Testis (tissue), 3 donors: ENCODE measurements around the gene CCR2. TPM values are rescaled to one million over a fixed set of nuclear protein-coding genes. Genes with fewer than 3 reads are reported as not detected.

Experiments
- DNase-seq: peaks from one replicate; pipeline ENCODE4 v3.0.0-alpha.2; 2019
- H3K27ac ChIP-seq, 2 donors: fragments of 200-600 bp; sonication (generic); one replicate each; pipeline ENCODE4 v1.5.1; 2019
- H3K27me3 ChIP-seq: fragments of 200-600 bp; sonication (generic); one replicate; pipeline ENCODE4 v1.5.1; 2019
- H3K36me3 ChIP-seq: fragments of 200-600 bp; sonication (generic); one replicate; pipeline ENCODE4 v1.5.1; 2017; ENCODE audit warnings: low read depth; ENCODE audit errors: missing control alignments
- H3K4me1 ChIP-seq: fragments of 200-600 bp; sonication (generic); one replicate; pipeline ENCODE4 v1.5.1; 2019
- H3K4me3 ChIP-seq, 2 donors: fragments of 200-600 bp; sonication (generic); one replicate each; pipeline ENCODE4 v1.5.1; 2017 to 2019
- H3K9me3 ChIP-seq: fragments of 200-600 bp; sonication (generic); one replicate; pipeline ENCODE4 v1.5.1; 2017
- CTCF ChIP-seq, 3 experiments: fragments of 450-650 bp in 2 of 3; fragments of 200-600 bp in 1 of 3; sonication (generic) in 1 of 3; IDR thresholded peaks; one replicate each; pipeline ENCODE4 v1.5.1; 2016 to 2019; ENCODE audit warnings: antibody characterized with exemption in 3 of 3, mild to moderate bottlenecking in 2 of 3, moderate library complexity in 1 of 3
- POLR2A ChIP-seq: fragments of 450-650 bp; IDR thresholded peaks from one replicate; pipeline ENCODE4 v1.6.1; 2017; ENCODE audit warnings: antibody characterized with exemption, mild to moderate bottlenecking, moderate library complexity
- WGBS, 2 donors: methylation state at CpG; one replicate each; pipeline ENCODE4 v1.1.5; 2018; 5-methylcytosine and 5-hydroxymethylcytosine counted together
- intact Hi-C: fragments of 100-400 bp; cut with DNase I; formaldehyde crosslinking; loops from one replicate; pipeline ENCODE4 v1.15.1; 2023; ENCODE audit warnings: low total_unique reads
- polyA plus RNA-seq: library from polyadenylated mRNA; stranded (reverse); fragments of 350-450 nt; fragmentation: Illumina TruSeq; extraction: RNeasy Lipid Tissue Mini Kit (QIAGEN cat#74804); gene quantifications from one replicate; pipeline ENCODE4 v1.2.3, GENCODE V29; 2014; ENCODE audit warnings: low read depth, low replicate concordance; ENCODE audit not compliant: insufficient read depth
- total RNA-seq, 2 donors: library from RNA; depleted of rRNA; stranded (reverse); fragments of >200 nt; gene quantifications; one replicate each; pipeline ENCODE4 v1.2.3, GENCODE V29; 2016

The CCR2 gene
- total and polyA plus RNA-seq, 3 donors from 2014 or later = 1.2 to 2.7 TPM; not detected in 1

GRCh38 chr3:46354478-46354877, 567 bp downstream of the CCR2 start:
- 74% methylated on average over 1 of the region's 1 CpG; no CpG with 5 or more reads in 1 of the 2 donors for WGBS, 2 donors
- Histone ChIP-seq H3K9me3 (no peaks in the 10 kb centered on the region), H3K27ac (no peak overlapping the region), H3K4me3 (no peak overlapping the region), H3K36me3 (no peaks in the 10 kb centered on the region), H3K4me1 (no peaks in the 10 kb centered on the region), H3K27me3 (no peaks in the 10 kb centered on the region)
- TF ChIP-seq CTCF (IDR thresholded peaks at IDR 0.05) (no peak), POLR2A (no peak)
- intact Hi-C loops = no loop called here
- no peak for DNase-seq

- no peak for TF ChIP-seq CTCF (IDR thresholded peaks at IDR 0.05)
- TF ChIP-seq POLR2A = no peak
- DNase-seq = no peak
- Histone ChIP-seq H3K36me3 (no peaks in the 10 kb centered on the region), H3K9me3 (no peaks in the 10 kb centered on the region), H3K27ac (no peak overlapping the region), H3K4me1 (no peaks in the 10 kb centered on the region), H3K27me3 (no peaks in the 10 kb centered on the region), H3K4me3 (no peak overlapping the region)
- intact Hi-C loops = no loop called here
These were observed 1.1 kb downstream of the CCR2 start for GRCh38 chr3:46354984-46355383.

DNA sequence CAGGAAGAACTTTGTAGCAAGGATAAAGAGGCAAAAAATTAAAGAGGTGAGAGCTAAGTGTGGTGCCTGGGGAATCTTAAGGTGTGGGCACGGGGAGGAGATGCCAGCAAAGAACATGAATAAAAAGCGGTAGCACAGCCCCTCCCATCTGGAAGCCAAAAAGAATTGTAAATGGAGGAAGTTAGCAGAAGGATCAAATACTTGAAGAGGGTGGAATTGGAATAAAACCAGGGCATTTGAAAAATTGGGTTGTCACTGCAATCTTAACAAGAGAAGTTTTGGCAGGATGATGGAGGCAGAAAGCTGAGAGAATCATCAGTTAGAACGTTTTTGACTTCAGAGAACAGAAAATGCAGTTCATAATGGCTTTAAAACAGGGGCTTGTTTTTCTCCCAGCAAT, 2.4 kb downstream of the CCR2 start:
- intact Hi-C loops = no loop called here
- DNase-seq = no peak
- Histone ChIP-seq H3K4me1 (no peaks in the 10 kb centered on the region), H3K27me3 (no peaks in the 10 kb centered on the region), H3K27ac (no peak overlapping the region), H3K9me3 (no peaks in the 10 kb centered on the region), H3K4me3 (no peak overlapping the region), H3K36me3 (no peaks in the 10 kb centered on the region)
- 68 to 71% methylated on average over 3 of the region's 3 CpGs for WGBS, 2 donors
- TF ChIP-seq CTCF (IDR thresholded peaks at IDR 0.05) (no peak), POLR2A (no peak)

- no peak for DNase-seq
- no peaks in the 10 kb centered on the region for H3K27me3 ChIP-seq
- WGBS, 2 donors = 80 to 81% methylated on average over 4 of the region's 4 CpGs
- H3K27ac ChIP-seq = no peak overlapping the region
- TF ChIP-seq CTCF (IDR thresholded peaks at IDR 0.05) = no peak
- no peak for TF ChIP-seq POLR2A
- H3K9me3 ChIP-seq = no peaks in the 10 kb centered on the region
- H3K36me3 ChIP-seq = no peaks in the 10 kb centered on the region
- intact Hi-C loops = no loop called here
- no peak overlapping the region for H3K4me3 ChIP-seq
- no peaks in the 10 kb centered on the region for H3K4me1 ChIP-seq
These were observed 3.0 kb downstream of the CCR2 start for GRCh38 chr3:46356909-46357308.

GRCh38 chr3:46358466-46358865, 4.6 kb downstream of the CCR2 start:
- WGBS, 2 donors = 83 to 84% methylated on average over 6 of the region's 6 CpGs
- H3K27ac ChIP-seq = no peak overlapping the region
- H3K4me3 ChIP-seq = no peak overlapping the region
- H3K4me1 ChIP-seq = no peaks in the 10 kb centered on the region
- no peaks in the 10 kb centered on the region for H3K27me3 ChIP-seq
- intact Hi-C loops = no loop called here
- no peaks in the 10 kb centered on the region for H3K9me3 ChIP-seq
- TF ChIP-seq CTCF (IDR thresholded peaks at IDR 0.05) (no peak), POLR2A (no peak)
- DNase-seq = no peak
- no peaks in the 10 kb centered on the region for H3K36me3 ChIP-seq
